HepG2 (cell line): ENCODE results near the gene PROSER1. TPM values are rescaled to one million over a fixed set of nuclear protein-coding genes. Genes with fewer than 3 reads are reported as not detected.

Experiments used
- HNRNPLL ChIP-seq: fragments of 200-400 bp; formaldehyde crosslinking; IDR thresholded peaks from 2 replicates; pipeline ENCODE4 v1.6.1; 2017; ENCODE audit warnings: mild to moderate bottlenecking, low read depth, low read length; ENCODE audit not compliant: poor library complexity, severe bottlenecking
- IKZF4 ChIP-seq: sonication (generic); formaldehyde crosslinking; IDR thresholded peaks from 2 replicates; pipeline ENCODE4 v1.5.1; 2020; ENCODE audit warnings: borderline replicate concordance, mild to moderate bottlenecking, low read depth, missing genetic modification reagents; ENCODE audit errors: not compliant biosample characterization
- LCORL ChIP-seq, 2 experiments: fragments of 450-650 bp in 1 of 2; sonication (generic) in 1 of 2; formaldehyde crosslinking in 1 of 2; IDR thresholded peaks; 2 replicates each; pipeline versions ENCODE4 v1.5.0 to v1.6.1; 2017 to 2020; ENCODE audit warnings: antibody characterized with exemption in 1 of 2, missing genetic modification reagents in 1 of 2
- MED13 ChIP-seq: sonication (generic); formaldehyde crosslinking; IDR thresholded peaks from 2 replicates; pipeline ENCODE4 v1.5.0; 2020; ENCODE audit warnings: missing genetic modification reagents
- MIER3 ChIP-seq: IDR thresholded peaks from 2 replicates; pipeline ENCODE4 v1.6.1; 2016; ENCODE audit warnings: missing compliant biosample characterization, borderline replicate concordance
- NCOR1 ChIP-seq: fragments of 200-600 bp; sonication (generic); IDR thresholded peaks from 2 replicates; pipeline ENCODE4 v1.7.0; 2017; ENCODE audit warnings: antibody characterized with exemption, low read length, borderline replicate concordance
- SIN3A ChIP-seq: IDR thresholded peaks from 2 replicates; pipeline ENCODE4 v1.6.1; 2011; ENCODE audit warnings: low read depth, mild to moderate bottlenecking, control low read depth, low read length, borderline replicate concordance
- SOX5 ChIP-seq: IDR thresholded peaks from 2 replicates; pipeline ENCODE4 v1.6.1; 2016; ENCODE audit warnings: borderline replicate concordance
- ZNF256 ChIP-seq: sonication (generic); formaldehyde crosslinking; conservative IDR thresholded peaks from 2 replicates; pipeline ENCODE4 v1.4.0; 2020; ENCODE audit warnings: missing genetic modification reagents
- ZNF318 ChIP-seq: sonication (generic); formaldehyde crosslinking; IDR thresholded peaks from 2 replicates; pipeline ENCODE4 v1.4.0; 2020; ENCODE audit warnings: mild to moderate bottlenecking, missing genetic modification reagents
- ZNF547 ChIP-seq: sonication (generic); formaldehyde crosslinking; IDR thresholded peaks from 2 replicates; pipeline ENCODE4 v1.5.1; 2020; ENCODE audit warnings: mild to moderate bottlenecking, missing genetic modification reagents
- ZNF768 ChIP-seq: sonication (generic); formaldehyde crosslinking; IDR thresholded peaks from 2 replicates; pipeline ENCODE4 v1.4.0; 2020; ENCODE audit warnings: missing genetic modification reagents
- ZNF777 ChIP-seq: sonication (generic); formaldehyde crosslinking; IDR thresholded peaks from 2 replicates; pipeline ENCODE4 v1.4.0; 2020; ENCODE audit warnings: missing genetic modification reagents
- polyA plus RNA-seq, 8 experiments: library from polyadenylated mRNA; depleted of rRNA in 3 of 8; stranded (reverse) in 7 of 8; unstranded in 1 of 8; fragments of >200 nt; fragmentation: Illumina TruSeq in 4 of 8; extraction: Trizol in 4 of 8; gene quantifications; 2 replicates each; pipeline versions ENCODE4 v1.2.1 to v1.2.3, GENCODE V29; 2011 to 2016; ENCODE audit warnings: low read depth in 4 of 8, missing spikeins in 1 of 8, mixed read lengths in 1 of 8; ENCODE audit not compliant: insufficient read depth in 1 of 8
- total RNA-seq, 5 experiments: library from RNA; depleted of rRNA; stranded (reverse); fragments of >200 nt; fragmentation: Illumina TruSeq; extraction: Trizol; gene quantifications; 2 replicates each; pipeline ENCODE4 v1.2.3, GENCODE V29; 2016; ENCODE audit warnings: low read depth in 1 of 5
- TF ChIP-seq, protein P1 (sequence below): sonication (generic); formaldehyde crosslinking; IDR thresholded peaks from 2 replicates; pipeline ENCODE4 v1.4.0; 2020; ENCODE audit warnings: missing genetic modification reagents

PROSER1 gene
- total and polyA plus RNA-seq, 2 of the 13 experiments (the other 11 are each of a cell fraction or from before 2014, with no cell fraction given), result 11.4 to 17.2 TPM

GRCh38 chr13:39037880-39038568 lies at the start of gene PROSER1, which contains the start of gene NHLRC3 (continued):
- TF ChIP-seq ZNF318 (CRISPR knock-in tag), result no peak
- TF ChIP-seq LCORL (IDR thresholded peaks at IDR 0.05), result peak; percentile 51; the same call in 1 of the 2 replicates
- TF ChIP-seq LCORL (CRISPR knock-in tag; IDR thresholded peaks at IDR 0.05), result no peak
- 0 out of 2 replicates have a peak, but pooled peaks have one; percentile 30 for TF ChIP-seq MIER3 (CRISPR knock-in tag)
- peak; percentile 24; the same call in 1 of the 2 replicates for TF ChIP-seq ZNF256 (CRISPR knock-in tag)
- TF ChIP-seq SIN3A, result peak; percentile 72; the same call in 1 of the 2 replicates
- TF ChIP-seq ZNF547 (CRISPR knock-in tag), result peak; percentile 57; the same call in 1 of the 2 replicates
- TF ChIP-seq ZNF777 (CRISPR knock-in tag), result peak; percentile 59; the same call in 1 of the 2 replicates
- peak; percentile 54; the same call in 1 of the 2 replicates for TF ChIP-seq NCOR1
- TF ChIP-seq, protein P1, sequence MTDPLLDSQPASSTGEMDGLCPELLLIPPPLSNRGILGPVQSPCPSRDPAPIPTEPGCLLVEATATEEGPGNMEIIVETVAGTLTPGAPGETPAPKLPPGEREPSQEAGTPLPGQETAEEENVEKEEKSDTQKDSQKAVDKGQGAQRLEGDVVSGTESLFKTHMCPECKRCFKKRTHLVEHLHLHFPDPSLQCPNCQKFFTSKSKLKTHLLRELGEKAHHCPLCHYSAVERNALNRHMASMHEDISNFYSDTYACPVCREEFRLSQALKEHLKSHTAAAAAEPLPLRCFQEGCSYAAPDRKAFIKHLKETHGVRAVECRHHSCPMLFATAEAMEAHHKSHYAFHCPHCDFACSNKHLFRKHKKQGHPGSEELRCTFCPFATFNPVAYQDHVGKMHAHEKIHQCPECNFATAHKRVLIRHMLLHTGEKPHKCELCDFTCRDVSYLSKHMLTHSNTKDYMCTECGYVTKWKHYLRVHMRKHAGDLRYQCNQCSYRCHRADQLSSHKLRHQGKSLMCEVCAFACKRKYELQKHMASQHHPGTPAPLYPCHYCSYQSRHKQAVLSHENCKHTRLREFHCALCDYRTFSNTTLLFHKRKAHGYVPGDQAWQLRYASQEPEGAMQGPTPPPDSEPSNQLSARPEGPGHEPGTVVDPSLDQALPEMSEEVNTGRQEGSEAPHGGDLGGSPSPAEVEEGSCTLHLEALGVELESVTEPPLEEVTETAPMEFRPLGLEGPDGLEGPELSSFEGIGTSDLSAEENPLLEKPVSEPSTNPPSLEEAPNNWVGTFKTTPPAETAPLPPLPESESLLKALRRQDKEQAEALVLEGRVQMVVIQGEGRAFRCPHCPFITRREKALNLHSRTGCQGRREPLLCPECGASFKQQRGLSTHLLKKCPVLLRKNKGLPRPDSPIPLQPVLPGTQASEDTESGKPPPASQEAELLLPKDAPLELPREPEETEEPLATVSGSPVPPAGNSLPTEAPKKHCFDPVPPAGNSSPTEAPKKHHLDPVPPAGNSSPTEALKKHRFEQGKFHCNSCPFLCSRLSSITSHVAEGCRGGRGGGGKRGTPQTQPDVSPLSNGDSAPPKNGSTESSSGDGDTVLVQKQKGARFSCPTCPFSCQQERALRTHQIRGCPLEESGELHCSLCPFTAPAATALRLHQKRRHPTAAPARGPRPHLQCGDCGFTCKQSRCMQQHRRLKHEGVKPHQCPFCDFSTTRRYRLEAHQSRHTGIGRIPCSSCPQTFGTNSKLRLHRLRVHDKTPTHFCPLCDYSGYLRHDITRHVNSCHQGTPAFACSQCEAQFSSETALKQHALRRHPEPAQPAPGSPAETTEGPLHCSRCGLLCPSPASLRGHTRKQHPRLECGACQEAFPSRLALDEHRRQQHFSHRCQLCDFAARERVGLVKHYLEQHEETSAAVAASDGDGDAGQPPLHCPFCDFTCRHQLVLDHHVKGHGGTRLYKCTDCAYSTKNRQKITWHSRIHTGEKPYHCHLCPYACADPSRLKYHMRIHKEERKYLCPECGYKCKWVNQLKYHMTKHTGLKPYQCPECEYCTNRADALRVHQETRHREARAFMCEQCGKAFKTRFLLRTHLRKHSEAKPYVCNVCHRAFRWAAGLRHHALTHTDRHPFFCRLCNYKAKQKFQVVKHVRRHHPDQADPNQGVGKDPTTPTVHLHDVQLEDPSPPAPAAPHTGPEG (CRISPR knock-in tag), result peak; percentile 46; the same call in 1 of the 2 replicates
- no peak for TF ChIP-seq SOX5 (CRISPR knock-in tag)
- TF ChIP-seq MED13, result 0 out of 2 replicates have a peak, but pooled peaks have one; percentile 19
- TF ChIP-seq ZNF768 (CRISPR knock-in tag), result peak; percentile 45
- peak; percentile 68 for TF ChIP-seq HNRNPLL
- peak; percentile 29 for TF ChIP-seq IKZF4 (CRISPR knock-in tag)
